OCI-LY1 (cell line): ENCODE data around the gene C19orf73.

Source experiments
- EZH2 ChIP-seq: fragments of 200-600 bp; sonication (generic), shearing (Covaris generic); IDR thresholded peaks from 2 replicates; pipeline ENCODE4 v1.8.0; 2017; ENCODE audit warnings: borderline replicate concordance, mixed run types, mild to moderate bottlenecking, antibody characterized with exemption, low read length, moderate library complexity, mixed read lengths
- TF ChIP-seq, protein P1 (sequence below): fragments of 200-600 bp; sonication (generic), shearing (Covaris generic); IDR thresholded peaks from 2 replicates; pipeline ENCODE4 v1.5.1; 2017; ENCODE audit warnings: mild to moderate bottlenecking, antibody characterized with exemption, low read length, moderate library complexity, mixed read lengths

DNA sequence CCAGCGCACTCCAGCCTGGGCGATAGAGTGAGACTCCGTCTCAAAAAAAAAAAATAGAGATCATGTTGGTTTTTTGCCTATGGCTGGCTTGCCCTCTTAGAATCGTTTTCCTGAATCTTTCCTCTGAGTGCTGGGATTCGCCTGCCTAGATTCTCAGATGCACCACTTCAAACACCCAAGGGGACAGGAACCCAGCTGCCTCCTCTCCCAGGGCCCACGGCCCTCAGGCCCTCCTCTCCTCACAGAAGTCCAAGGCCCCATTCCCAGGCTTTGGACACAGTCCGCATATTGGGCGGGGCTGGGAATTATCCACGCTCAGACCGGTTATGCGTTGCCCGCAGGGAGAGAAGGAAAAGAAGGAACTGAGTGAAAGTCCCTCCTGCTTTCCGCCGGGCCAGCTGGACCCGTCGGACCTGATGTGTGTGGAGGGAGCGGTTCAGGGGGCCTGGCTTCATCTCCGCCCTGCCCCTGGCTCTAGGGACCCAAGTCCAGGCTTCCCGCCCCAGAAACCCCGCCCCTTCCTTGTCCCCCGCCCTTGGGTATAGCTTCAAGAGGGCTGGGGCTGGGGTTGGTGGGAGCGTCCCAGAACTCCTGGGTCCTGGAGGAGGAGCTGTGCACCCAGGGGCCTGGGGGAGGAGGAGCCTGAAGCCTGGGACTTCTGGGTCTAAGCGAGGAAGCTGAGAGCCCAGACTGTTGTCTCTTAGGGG is 6.2 kb upstream of the C19orf73 start:
- TF ChIP-seq EZH2 = no peak
- TF ChIP-seq, protein P1, sequence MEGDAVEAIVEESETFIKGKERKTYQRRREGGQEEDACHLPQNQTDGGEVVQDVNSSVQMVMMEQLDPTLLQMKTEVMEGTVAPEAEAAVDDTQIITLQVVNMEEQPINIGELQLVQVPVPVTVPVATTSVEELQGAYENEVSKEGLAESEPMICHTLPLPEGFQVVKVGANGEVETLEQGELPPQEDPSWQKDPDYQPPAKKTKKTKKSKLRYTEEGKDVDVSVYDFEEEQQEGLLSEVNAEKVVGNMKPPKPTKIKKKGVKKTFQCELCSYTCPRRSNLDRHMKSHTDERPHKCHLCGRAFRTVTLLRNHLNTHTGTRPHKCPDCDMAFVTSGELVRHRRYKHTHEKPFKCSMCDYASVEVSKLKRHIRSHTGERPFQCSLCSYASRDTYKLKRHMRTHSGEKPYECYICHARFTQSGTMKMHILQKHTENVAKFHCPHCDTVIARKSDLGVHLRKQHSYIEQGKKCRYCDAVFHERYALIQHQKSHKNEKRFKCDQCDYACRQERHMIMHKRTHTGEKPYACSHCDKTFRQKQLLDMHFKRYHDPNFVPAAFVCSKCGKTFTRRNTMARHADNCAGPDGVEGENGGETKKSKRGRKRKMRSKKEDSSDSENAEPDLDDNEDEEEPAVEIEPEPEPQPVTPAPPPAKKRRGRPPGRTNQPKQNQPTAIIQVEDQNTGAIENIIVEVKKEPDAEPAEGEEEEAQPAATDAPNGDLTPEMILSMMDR = no peak
